Calu3 (cell line): ENCODE results near the gene NEUROD2. TPM values are rescaled to one million over a fixed set of nuclear protein-coding genes. Genes with fewer than 3 reads are reported as not detected.

Source experiments
- BruUV-seq: library from RNA; stranded (reverse); fragments of 400-500 nt; replicated peaks from 2 replicates; lab custom pipeline; 2021; lab: Mats Ljungman, UMichigan
- CTCF ChIA-PET: fragments of 300-600 bp; sonication (Branson Sonifier 250); formaldehyde crosslinking; loops from one replicate; lab custom pipeline; 2022; ENCODE audit warnings: antibody characterized with exemption; lab: Charles Lee
- DNase-seq: peaks from one replicate; pipeline ENCODE4 v3.0.0; 2022
- H3K27ac Mint-ChIP-seq: one replicate; pipeline ENCODE4 v1.8.0; 2022; ENCODE audit warnings: mixed read lengths; ENCODE audit not compliant: unreplicated experiment
- H3K27me3 Mint-ChIP-seq: one replicate; pipeline ENCODE4 v1.8.0; 2022; ENCODE audit warnings: mixed read lengths; ENCODE audit not compliant: unreplicated experiment
- H3K36me3 Mint-ChIP-seq: one replicate; pipeline ENCODE4 v1.8.0; 2022; ENCODE audit warnings: mild to moderate bottlenecking, moderate library complexity, mixed read lengths; ENCODE audit not compliant: insufficient read depth, unreplicated experiment
- H3K4me1 Mint-ChIP-seq: one replicate; pipeline ENCODE4 v1.8.0; 2022; ENCODE audit warnings: mild to moderate bottlenecking, low read depth, mixed read lengths; ENCODE audit not compliant: unreplicated experiment
- H3K4me3 Mint-ChIP-seq: one replicate; pipeline ENCODE4 v1.8.0; 2022; ENCODE audit warnings: mild to moderate bottlenecking, low read depth, moderate library complexity, mixed read lengths; ENCODE audit not compliant: unreplicated experiment
- H3K9me3 Mint-ChIP-seq: one replicate; pipeline ENCODE4 v1.8.0; 2022; ENCODE audit warnings: low read depth, mixed read lengths; ENCODE audit not compliant: unreplicated experiment
- intact Hi-C: fragments of 100-400 bp; cut with micrococcal nuclease; formaldehyde crosslinking; loops from one replicate; pipeline ENCODE4 v1.10.0; 2022; ENCODE audit not compliant: unreplicated experiment
- total RNA-seq: library from RNA; stranded (reverse); gene quantifications from 2 replicates; pipeline ENCODE4 v1.2.3, GENCODE V29; 2022
- TF ChIP-seq, protein P1 (sequence below): fragments of 200-600 bp; IDR thresholded peaks from one replicate; pipeline ENCODE4 v1.8.0; 2022; ENCODE audit warnings: antibody characterized with exemption; ENCODE audit not compliant: unreplicated experiment

NEUROD2 gene
- total RNA-seq, 1 experiment from 2014 or later, result not detected

DNA sequence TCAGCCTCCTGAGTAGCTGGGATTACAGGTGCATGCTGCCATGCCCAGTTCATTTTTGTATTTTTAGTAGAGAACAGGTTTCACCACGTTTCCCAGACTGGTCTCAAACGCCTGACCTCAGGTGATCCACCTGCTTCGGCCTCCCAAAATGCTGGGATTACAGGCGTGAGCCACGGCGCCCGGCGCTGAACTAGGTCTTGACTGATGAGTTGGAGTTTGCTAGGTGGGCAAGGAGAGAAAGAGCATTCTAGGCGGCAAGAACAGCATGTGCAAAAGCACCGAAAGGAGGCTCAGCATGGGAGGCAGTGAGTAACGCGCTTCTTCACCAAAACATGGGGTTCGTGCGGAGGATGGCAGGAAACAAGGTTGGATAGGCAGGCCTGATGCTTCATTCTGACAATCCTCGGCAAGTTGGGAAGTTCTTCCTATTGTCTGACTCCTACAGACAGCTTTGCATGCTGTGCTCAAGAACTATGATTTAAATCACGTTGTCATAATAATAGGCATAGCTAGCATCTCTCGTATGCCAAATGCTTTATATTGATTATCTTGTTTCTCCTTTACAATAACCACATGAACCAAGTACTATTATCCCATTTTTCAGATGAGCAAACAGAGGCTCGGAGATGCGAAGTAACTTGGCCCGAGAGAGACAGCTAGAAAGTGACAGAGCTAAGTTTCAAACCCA is 26.5 kb downstream of the NEUROD2 start:
- Mint-ChIP-seq H3K9me3 (no peaks in the 10 kb centered on the region), H3K4me1 (no peaks in the 10 kb centered on the region), H3K36me3 (no peaks in the 10 kb centered on the region), H3K27ac (no peak overlapping the region), H3K4me3 (no peak overlapping the region), H3K27me3 (peaks cover 82% of the 10 kb centered on the region)
- no peak for DNase-seq
- no TSS peak for BruUV-seq
- intact Hi-C loops, result no loop called here
- TF ChIP-seq, protein P1, sequence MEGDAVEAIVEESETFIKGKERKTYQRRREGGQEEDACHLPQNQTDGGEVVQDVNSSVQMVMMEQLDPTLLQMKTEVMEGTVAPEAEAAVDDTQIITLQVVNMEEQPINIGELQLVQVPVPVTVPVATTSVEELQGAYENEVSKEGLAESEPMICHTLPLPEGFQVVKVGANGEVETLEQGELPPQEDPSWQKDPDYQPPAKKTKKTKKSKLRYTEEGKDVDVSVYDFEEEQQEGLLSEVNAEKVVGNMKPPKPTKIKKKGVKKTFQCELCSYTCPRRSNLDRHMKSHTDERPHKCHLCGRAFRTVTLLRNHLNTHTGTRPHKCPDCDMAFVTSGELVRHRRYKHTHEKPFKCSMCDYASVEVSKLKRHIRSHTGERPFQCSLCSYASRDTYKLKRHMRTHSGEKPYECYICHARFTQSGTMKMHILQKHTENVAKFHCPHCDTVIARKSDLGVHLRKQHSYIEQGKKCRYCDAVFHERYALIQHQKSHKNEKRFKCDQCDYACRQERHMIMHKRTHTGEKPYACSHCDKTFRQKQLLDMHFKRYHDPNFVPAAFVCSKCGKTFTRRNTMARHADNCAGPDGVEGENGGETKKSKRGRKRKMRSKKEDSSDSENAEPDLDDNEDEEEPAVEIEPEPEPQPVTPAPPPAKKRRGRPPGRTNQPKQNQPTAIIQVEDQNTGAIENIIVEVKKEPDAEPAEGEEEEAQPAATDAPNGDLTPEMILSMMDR, result no peak
- CTCF ChIA-PET, result interaction anchor here (0.6 to 3.2 kb wide), 4 partner anchors 36 to 414 kb away, joined by 3 to 30 read pairs (median 4); partner anchors contain the start of gene PNMT

DNA sequence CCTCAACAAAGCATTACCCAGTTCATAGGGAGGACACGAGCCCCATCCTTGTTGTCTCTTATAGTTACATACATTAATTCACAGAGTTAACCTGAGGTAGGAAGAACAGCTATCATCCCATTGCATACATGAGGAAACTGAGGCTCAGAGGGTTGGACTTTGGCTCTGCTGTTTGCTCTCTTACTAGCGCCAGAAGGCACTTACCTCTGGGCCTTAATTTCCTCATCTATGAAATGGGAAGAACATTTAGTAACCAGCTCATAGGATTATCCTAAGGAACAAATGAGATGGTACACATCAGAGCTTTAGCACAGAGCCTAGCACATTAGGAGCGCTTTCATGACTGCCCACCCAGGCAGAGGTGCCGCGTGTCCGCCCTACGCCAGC is 27.6 kb downstream of the NEUROD2 start:
- no peaks in the 10 kb centered on the region for H3K36me3 Mint-ChIP-seq
- intact Hi-C loops, result no loop called here
- H3K27me3 Mint-ChIP-seq, result peaks cover 91% of the 10 kb centered on the region
- no peaks in the 10 kb centered on the region for H3K9me3 Mint-ChIP-seq
- H3K4me3 Mint-ChIP-seq, result no peak overlapping the region
- TF ChIP-seq, protein P1, result no peak
- BruUV-seq, result no TSS peak
- DNase-seq, result no peak
- CTCF ChIA-PET, result interaction anchor here (0.5 to 3.2 kb wide), 17 partner anchors 9 to 695 kb away, joined by 3 to 30 read pairs (median 3); partner anchors contain the start of gene PGAP3
- no peaks in the 10 kb centered on the region for H3K4me1 Mint-ChIP-seq
- H3K27ac Mint-ChIP-seq, result no peak overlapping the region

DNA sequence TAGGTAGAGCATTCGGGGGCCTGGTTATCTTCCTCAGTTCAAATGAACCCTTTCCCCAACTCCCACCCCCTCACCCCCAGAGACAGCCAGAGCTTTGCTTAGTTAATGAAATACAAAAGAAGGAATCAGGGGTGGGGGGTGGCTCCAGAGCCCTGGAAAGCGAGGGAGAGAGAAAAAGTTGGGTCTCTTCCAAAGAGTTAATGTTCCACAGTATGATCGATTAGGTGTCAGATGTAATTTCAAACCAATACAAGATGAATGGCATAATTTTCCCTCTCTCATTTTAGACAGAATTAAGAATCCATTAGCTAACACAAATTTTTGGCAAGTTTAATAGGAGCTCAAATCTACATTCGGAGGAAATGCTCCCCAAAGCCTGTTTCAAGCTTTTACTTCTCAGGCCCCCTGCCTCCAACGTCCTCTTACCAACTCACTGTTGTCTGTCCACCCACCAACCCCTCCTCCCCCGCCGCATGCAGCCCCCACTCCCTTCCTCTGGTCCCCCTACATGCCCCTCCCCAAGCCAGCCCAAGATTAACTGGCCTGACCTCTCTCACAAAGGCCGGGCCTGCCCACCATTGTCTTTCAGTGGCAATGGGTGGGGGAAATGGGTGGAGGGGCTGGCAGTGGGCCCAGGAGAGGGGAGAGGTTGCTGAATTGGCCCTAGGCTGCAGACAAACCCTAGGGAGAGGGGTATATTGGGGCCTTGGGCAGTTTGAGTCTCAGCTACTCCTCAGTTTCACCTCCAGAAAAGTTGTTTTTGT is 28.2 kb downstream of the NEUROD2 start:
- Mint-ChIP-seq H3K4me3 (no peak overlapping the region), H3K4me1 (no peaks in the 10 kb centered on the region), H3K36me3 (no peaks in the 10 kb centered on the region), H3K27ac (no peak overlapping the region), H3K9me3 (no peaks in the 10 kb centered on the region), H3K27me3 (peaks cover 88% of the 10 kb centered on the region)
- TF ChIP-seq, protein P1, result no peak
- DNase-seq, result peak; percentile 52
- intact Hi-C loops, result no loop called here
- no TSS peak for BruUV-seq
- CTCF ChIA-PET, result interaction anchor here (0.6 to 4.3 kb wide), 25 partner anchors 10 to 343 kb away, joined by 3 to 30 read pairs (median 4); partner anchors contain the start of gene PGAP3

DNA sequence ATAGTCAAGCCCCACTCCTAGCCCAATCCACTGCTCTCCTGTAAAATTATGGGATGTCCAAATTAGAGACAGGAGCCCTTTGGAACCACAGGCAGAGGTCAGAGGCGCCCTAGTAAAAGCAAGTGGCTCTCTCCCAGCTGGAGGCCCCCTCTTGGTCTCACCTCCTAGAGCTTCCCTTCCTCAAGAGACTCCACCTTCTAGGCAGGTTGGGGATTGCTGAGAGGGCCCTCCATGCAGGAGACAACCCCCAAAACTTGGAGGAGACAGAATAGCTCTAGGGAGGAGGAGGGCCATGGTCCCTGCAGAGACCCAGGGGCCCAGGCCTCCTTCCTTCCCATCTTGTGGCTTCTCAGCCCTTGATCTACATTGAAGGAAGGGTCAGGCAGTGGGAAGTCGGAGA is 29.4 kb downstream of the NEUROD2 start:
- intact Hi-C loops, result no loop called here
- CTCF ChIA-PET, result interaction anchor here (0.5 to 4.3 kb wide), 12 partner anchors 10 to 361 kb away, joined by 3 to 30 read pairs (median 6); partner anchors contain the start of gene FBXL20
- peaks cover 75% of the 10 kb centered on the region for H3K27me3 Mint-ChIP-seq

More for the DNA sequence above, 29.4 kb downstream of the NEUROD2 start:
- Mint-ChIP-seq H3K27ac (no peak overlapping the region), H3K36me3 (peaks cover 11% of the 10 kb centered on the region), H3K4me3 (no peak overlapping the region), H3K9me3 (no peaks in the 10 kb centered on the region), H3K4me1 (peaks cover 7% of the 10 kb centered on the region)
- TF ChIP-seq, protein P1, result no peak
- no TSS peak for BruUV-seq
- no peak for DNase-seq
